K562 (cell line): ENCODE measurements around the gene RMI1. TPM values are rescaled to one million over a fixed set of nuclear protein-coding genes. Genes with fewer than 3 reads are reported as not detected.

Source experiments
- ATAC-seq: fragments of 200-7000 bp; cut with Tn5 transposase; 3 replicates; pipeline ENCODE4 v1.9.1; 2020; ENCODE audit warnings: moderate library complexity
- BruUV-seq: library from RNA; stranded (reverse); fragments of 400-500 nt; replicated peaks from 2 replicates; lab custom pipeline; 2021; lab: Mats Ljungman, UMichigan
- CTCF ChIA-PET: fragments of 300-600 bp; formaldehyde crosslinking; extraction: SDS; loops from one replicate; lab custom pipeline; 2021; ENCODE audit warnings: low intra/inter-chr PET ratio; lab: Yijun Ruan, JAX
- POLR2A ChIA-PET: fragments of 300-600, 350-650 bp; sonication (Branson Sonifier 250); formaldehyde crosslinking; extraction: SDS; loops from one replicate; lab custom pipeline; 2021; ENCODE audit warnings: antibody characterized with exemption, inconsistent platforms; lab: Yijun Ruan, JAX
- DNase-seq, 4 experiments: peaks; one replicate each; pipeline versions ENCODE4 v3.0.0 to v3.0.0-alpha.2; 2011 to 2018; ENCODE audit warnings: low spot score in 3 of 4, mixed read lengths in 3 of 4; ENCODE audit errors: extremely low read depth in 1 of 4
- FAIRE-seq: peaks from 2 replicates; lab custom pipeline; 2011; peaks lifted over from hg19 to GRCh38; lab: Jason Lieb, UNC
- H2AFZ ChIP-seq: 2 replicates; pipeline ENCODE4 v1.6.0; 2011; ENCODE audit warnings: low read depth, low read length, control low read depth, inconsistent platforms
- H3K27ac ChIP-seq: fragments of 200-600 bp; 3 replicates; pipeline ENCODE4 v1.8.0; 2011; ENCODE audit warnings: low read depth, mild to moderate bottlenecking, control low read depth, inconsistent platforms, low read length, moderate library complexity, mixed read lengths; ENCODE audit errors: extremely low read depth
- H3K27me3 ChIP-seq, 2 experiments: fragments of 300-600 bp in 1 of 2; 2 replicates in 1 of 2; 3 replicates in 1 of 2; pipeline versions ENCODE4 v1.6.0 to v1.8.0; 2011; ENCODE audit warnings: inconsistent platforms in 2 of 2, low read length in 2 of 2, mild to moderate bottlenecking in 1 of 2, mixed read lengths in 1 of 2, moderate library complexity in 1 of 2; ENCODE audit not compliant: control insufficient read depth in 2 of 2, insufficient read depth in 2 of 2
- H3K36me3 ChIP-seq: fragments of 300-600 bp; 3 replicates; pipeline ENCODE4 v1.8.0; 2011; ENCODE audit warnings: mild to moderate bottlenecking, low read length, inconsistent platforms; ENCODE audit not compliant: control insufficient read depth, insufficient read depth
- H3K4me1 ChIP-seq, 2 experiments: fragments of 200-600 bp in 1 of 2; replicated peaks in 1 of 2; 2 replicates in 1 of 2; 3 replicates in 1 of 2; pipeline versions ENCODE4 v1.5.1 to v1.8.0; 2011; ENCODE audit warnings: inconsistent platforms in 2 of 2, low read length in 2 of 2, mild to moderate bottlenecking in 1 of 2, mixed read lengths in 1 of 2, moderate library complexity in 1 of 2; ENCODE audit not compliant: control insufficient read depth in 2 of 2, insufficient read depth in 2 of 2
- H3K4me2 ChIP-seq: 2 replicates; pipeline ENCODE4 v1.6.1; 2011; ENCODE audit warnings: low read length, control low read depth, inconsistent platforms, mixed read lengths; ENCODE audit not compliant: insufficient read depth
- H3K4me3 ChIP-seq: fragments of 200-600 bp; sonication (generic), shearing (Covaris generic); 2 replicates; pipeline ENCODE4 v1.5.1; 2016; ENCODE audit warnings: control low read depth, inconsistent platforms
- H3K79me2 ChIP-seq: fragments of 200-600 bp; 3 replicates; pipeline ENCODE4 v1.8.0; 2011; ENCODE audit warnings: low read length, inconsistent platforms; ENCODE audit not compliant: control insufficient read depth, insufficient read depth
- H3K9ac ChIP-seq, 2 experiments: 2 replicates each; pipeline versions ENCODE4 v1.6.0 to v1.6.1; 2011; ENCODE audit warnings: low read depth in 2 of 2, low read length in 2 of 2, control low read depth in 1 of 2, inconsistent platforms in 1 of 2, mild to moderate bottlenecking in 1 of 2, mixed read lengths in 1 of 2; ENCODE audit not compliant: insufficient read depth in 1 of 2
- H3K9me1 ChIP-seq: one replicate; pipeline ENCODE4 v1.6.0; 2011; ENCODE audit warnings: inconsistent platforms, mild to moderate bottlenecking, low read length, moderate library complexity; ENCODE audit not compliant: control insufficient read depth, insufficient read depth
- H3K9me3 ChIP-seq: replicated peaks from 2 replicates; pipeline ENCODE4 v1.5.1; 2011; ENCODE audit warnings: low read depth, low read length, inconsistent platforms; ENCODE audit not compliant: control insufficient read depth, insufficient read depth
- H4K20me1 ChIP-seq: replicated peaks from 2 replicates; pipeline ENCODE4 v1.6.1; 2011; ENCODE audit warnings: low read length, inconsistent platforms, mixed read lengths; ENCODE audit not compliant: control insufficient read depth, insufficient read depth
- ARNT ChIP-seq, 2 experiments: fragments of 450-650 bp; IDR thresholded peaks; 2 replicates each; pipeline ENCODE4 v1.6.1; 2016; ENCODE audit warnings: mild to moderate bottlenecking in 1 of 2
- CHCHD3 ChIP-seq: fragments of 250-450 bp; sonication (Bioruptor Pico); IDR thresholded peaks from 2 replicates; pipeline ENCODE4 v2.1.2; 2022; ENCODE audit warnings: mild to moderate bottlenecking
- ETS2 ChIP-seq: IDR thresholded peaks from 2 replicates; pipeline ENCODE4 v1.6.1; 2016; ENCODE audit warnings: borderline replicate concordance, missing genetic modification characterization, mild to moderate bottlenecking, moderate library complexity, missing compliant biosample characterization; ENCODE audit not compliant: poor library complexity, severe bottlenecking
- EWSR1 ChIP-seq: fragments of 450-650 bp; IDR thresholded peaks from 2 replicates; pipeline ENCODE4 v1.6.1; 2018; ENCODE audit warnings: borderline replicate concordance, mild to moderate bottlenecking, low read depth, moderate library complexity; ENCODE audit not compliant: partially characterized antibody
- KAT7 ChIP-seq: sonication (generic); formaldehyde crosslinking; IDR thresholded peaks from 2 replicates; pipeline ENCODE4 v1.8.0; 2022; ENCODE audit warnings: missing genetic modification reagents, mild to moderate bottlenecking, borderline replicate concordance
- KDM2B ChIP-seq: fragments of 250-450 bp; sonication (Bioruptor Pico); IDR thresholded peaks from 2 replicates; pipeline ENCODE4 v1.8.0; 2021; ENCODE audit warnings: mild to moderate bottlenecking, moderate library complexity
- L3MBTL2 ChIP-seq: fragments of 450-650 bp; IDR thresholded peaks from 2 replicates; pipeline ENCODE4 v1.6.1; 2016; ENCODE audit warnings: mild to moderate bottlenecking, moderate library complexity
- MAZ ChIP-seq, 2 experiments: fragments of 450-650 bp in 1 of 2; sonication (generic) in 1 of 2; formaldehyde crosslinking; IDR thresholded peaks in 1 of 2; conservative IDR thresholded peaks in 1 of 2; 2 replicates each; pipeline versions ENCODE4 v1.4.0 to v1.5.0; 2020; ENCODE audit warnings: mild to moderate bottlenecking in 1 of 2, missing genetic modification reagents in 1 of 2
- NFIC ChIP-seq: fragments of 450-650 bp; IDR thresholded peaks from 2 replicates; pipeline ENCODE4 v1.6.1; 2017; ENCODE audit warnings: mild to moderate bottlenecking, inconsistent platforms
- RBFOX2 ChIP-seq: fragments of 200-400 bp; formaldehyde crosslinking; IDR thresholded peaks from 2 replicates; pipeline ENCODE4 v1.6.1; 2017; ENCODE audit warnings: low read depth, mild to moderate bottlenecking, low read length, moderate library complexity
- RBM14 ChIP-seq: fragments of 200-400 bp; formaldehyde crosslinking; IDR thresholded peaks from 2 replicates; pipeline ENCODE4 v1.6.1; 2018; ENCODE audit warnings: low read depth, mild to moderate bottlenecking, low read length, moderate library complexity, borderline replicate concordance; ENCODE audit not compliant: insufficient read depth
- SMARCA5 ChIP-seq: fragments of 450-650 bp; IDR thresholded peaks from 2 replicates; pipeline ENCODE4 v1.6.1; 2016
- SMARCB1 ChIP-seq: IDR thresholded peaks from 2 replicates; pipeline ENCODE4 v1.6.1; 2011; ENCODE audit warnings: improper control_type of control experiment, low read depth; ENCODE audit not compliant: insufficient read length
- SRF ChIP-seq, 2 experiments: fragments of 250-450, 450-650 bp in 1 of 2; sonication (Bioruptor Pico) in 1 of 2; sonication (generic) in 1 of 2; formaldehyde crosslinking; IDR thresholded peaks; 2 replicates each; pipeline versions ENCODE4 v1.5.0 to v1.5.1; 2020 to 2022; ENCODE audit warnings: mild to moderate bottlenecking in 1 of 2, missing genetic modification reagents in 1 of 2
- TBL1XR1 ChIP-seq, 2 experiments: IDR thresholded peaks; 2 replicates each; pipeline ENCODE4 v1.6.1; 2012; ENCODE audit warnings: improper control_type of control experiment in 2 of 2, low read length in 2 of 2, mild to moderate bottlenecking in 1 of 2
- TEAD1 ChIP-seq, 2 experiments: fragments of 450-650 bp in 1 of 2; sonication (generic) in 1 of 2; formaldehyde crosslinking; IDR thresholded peaks; 2 replicates each; pipeline versions ENCODE4 v1.4.0 to v1.8.0; 2020 to 2022; ENCODE audit warnings: mild to moderate bottlenecking in 2 of 2, missing genetic modification reagents in 1 of 2
- YY1 ChIP-seq, 3 experiments: IDR thresholded peaks; 2 replicates each; pipeline ENCODE4 v1.6.1; 2011; ENCODE audit warnings: low read length in 2 of 3, mild to moderate bottlenecking in 2 of 3, moderate library complexity in 2 of 3, borderline replicate concordance in 1 of 3, control low read depth in 1 of 3, low read depth in 1 of 3; ENCODE audit not compliant: insufficient read depth in 3 of 3, insufficient replicate concordance in 2 of 3, control insufficient read depth in 1 of 3, insufficient read length in 1 of 3; ENCODE audit errors: extremely low read depth in 1 of 3
- ZNF140 ChIP-seq: fragments of 250-450 bp; sonication (Bioruptor Pico); IDR thresholded peaks from 2 replicates; pipeline ENCODE4 v1.8.0; 2021; ENCODE audit warnings: moderate library complexity, mild to moderate bottlenecking, inconsistent platforms
- ZNF764 ChIP-seq: fragments of 250-450 bp; sonication (Bioruptor Pico); IDR thresholded peaks from 2 replicates; pipeline ENCODE4 v1.4.0; 2020; ENCODE audit warnings: low read depth, mild to moderate bottlenecking, moderate library complexity
- WGBS: fragments of 100-300 bp; shearing (Covaris generic); methylation state at CpG from one replicate; pipeline ENCODE4 v1.1.6; 2016; ENCODE audit warnings: low coverage, mixed read lengths; ENCODE audit not compliant: insufficient coverage; ENCODE audit errors: missing lambda C conversion rate; 5-methylcytosine and 5-hydroxymethylcytosine counted together
- in situ Hi-C: fragments of 300-500 bp; cut with MboI; formaldehyde crosslinking; loops from 4 replicates; pipeline ENCODE4 v1.15.0; 2018; ENCODE audit warnings: inconsistent platforms, mixed read lengths
- intact Hi-C: fragments of 100-400 bp; cut with micrococcal nuclease; formaldehyde crosslinking; loops from 2 replicates; pipeline ENCODE4 v1.14.2; 2022
- polyA plus RNA-seq, 8 experiments: library from polyadenylated mRNA; depleted of rRNA in 4 of 8; stranded (reverse) in 5 of 8; unstranded in 3 of 8; fragments of >200 nt; fragmentation: Nextera tagmentation in 2 of 8; fragmentation: Illumina TruSeq in 1 of 8; extraction: Ambion mirVana in 2 of 8; extraction: Trizol in 1 of 8; gene quantifications; 2 replicates each; pipeline versions ENCODE4 v1.2.1 to v1.2.3, GENCODE V29; 2011 to 2014; ENCODE audit warnings: inconsistent platforms in 1 of 8, missing spikeins in 1 of 8
- total RNA-seq, 7 experiments: library from RNA; depleted of rRNA in 6 of 7; stranded (reverse); fragments of >200 nt in 6 of 7; fragmentation: Illumina TruSeq in 2 of 7; extraction: Trizol in 2 of 7; gene quantifications; 2 replicates each; pipeline versions ENCODE4 v1.2.1 to v1.2.3, GENCODE V29; 2011 to 2021; ENCODE audit warnings: low replicate concordance in 1 of 7

The RMI1 gene
- total and polyA plus RNA-seq, 9 of the 15 experiments (the other 6 are each of a cell fraction or from before 2014, with no cell fraction given), result 3.0 to 17.4 (median 10.6) TPM

DNA sequence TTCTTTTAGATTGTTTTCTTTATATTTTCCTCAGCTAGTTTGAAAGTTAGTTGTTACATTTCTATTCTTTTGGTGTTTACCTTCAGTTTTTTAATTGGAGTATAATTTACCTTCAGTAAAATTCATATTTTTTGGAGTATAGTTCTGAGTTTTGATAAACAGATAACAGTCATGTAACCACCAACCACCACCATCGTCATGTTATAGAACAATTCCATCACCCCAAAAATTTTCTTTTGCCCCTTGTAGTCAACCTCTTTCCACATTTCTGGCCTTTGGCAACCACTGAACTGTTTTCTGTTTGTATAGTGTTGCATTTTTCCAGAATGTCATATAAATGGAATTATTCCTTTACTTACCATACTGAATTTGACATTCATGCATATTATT, 6.8 kb downstream of the RMI1 start (continued):
- TF ChIP-seq ARNT (IDR thresholded peaks at IDR 0.05) (0 out of 4 replicates have a peak, but pooled peaks of 1 of the 2 experiments have one; percentile 2), NFIC (0 out of 2 replicates have a peak, but pooled peaks have one; percentile 10), L3MBTL2 (peak; percentile 39; the same call in 1 of the 2 replicates)
- TF ChIP-seq, all 486 proteins: peak for 10

DNA sequence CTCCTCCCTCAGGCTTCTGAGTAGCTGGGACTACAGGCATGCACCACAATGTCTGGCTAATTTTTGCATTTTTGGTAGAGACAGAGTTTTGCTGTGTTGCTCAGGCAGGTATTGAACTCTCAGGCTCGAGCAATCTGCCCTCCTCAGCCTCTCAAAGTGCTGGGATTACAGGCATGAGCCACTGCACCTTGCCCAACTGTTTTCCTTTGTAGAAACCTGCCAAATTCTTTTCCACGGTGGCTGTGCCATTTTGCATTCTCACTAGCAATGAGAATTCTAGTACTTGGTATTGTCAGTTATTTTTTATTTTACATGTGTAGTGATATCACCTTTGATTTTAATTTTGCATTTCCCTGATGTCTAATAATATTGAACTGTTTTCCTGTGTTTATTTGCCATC, 7.8 kb downstream of the RMI1 start:
- TF ChIP-seq EWSR1, result no peak
- no peak for TF ChIP-seq KDM2B (CRISPR knock-in tag)
- no peak for TF ChIP-seq ZNF764 (CRISPR knock-in tag)
- no peak for TF ChIP-seq KAT7
- no peak for TF ChIP-seq MAZ (CRISPR knock-in tag; conservative IDR thresholded peaks at IDR 0.05 in 1 of 2, IDR thresholded peaks at IDR 0.05 in 1 of 2)
- TF ChIP-seq TEAD1 (CRISPR knock-in tag; IDR thresholded peaks at IDR 0.05), result no peak
- TF ChIP-seq RBM14, result no peak
- no peak for TF ChIP-seq CHCHD3 (CRISPR knock-in tag)
- no peak for TF ChIP-seq SMARCA5
- no peak for TF ChIP-seq SMARCB1
- TF ChIP-seq RBFOX2, result no peak
- no peak for TF ChIP-seq TBL1XR1 (IDR thresholded peaks at IDR 0.05; ENCODE audit: low read length in 2 of 2)
- TF ChIP-seq SRF (CRISPR knock-in tag; IDR thresholded peaks at IDR 0.05), result no peak
- TF ChIP-seq ETS2 (tag), result no peak
- TF ChIP-seq ZNF140 (CRISPR knock-in tag), result no peak
- TF ChIP-seq YY1 (IDR thresholded peaks at IDR 0.05; ENCODE audit: borderline replicate concordance in 1 of 3, control insufficient read depth in 1 of 3, extremely low read depth in 1 of 3, insufficient read depth in 3 of 3, insufficient read length in 1 of 3, insufficient replicate concordance in 2 of 3, low read depth in 1 of 3, low read length in 2 of 3), result no peak
- H3K9me1 ChIP-seq, result no peaks in the 10 kb centered on the region
- ChIA-PET CTCF (no interaction called here), POLR2A (no interaction called here)
- H3K4me1 ChIP-seq, result peaks cover 11 to 12% of the 10 kb centered on the region in 2 experiments; a peak in 3 of 5 replicates
- H3K79me2 ChIP-seq, result peaks cover 72% of the 10 kb centered on the region
- 90% methylated on average over 2 of the region's 2 CpGs for WGBS
- in situ Hi-C loops, result no loop called here
- BruUV-seq, result no TSS peak
- DNase-seq (no peak), FAIRE-seq (no peak), ATAC-seq (no peak)
- no peak overlapping the region for H3K27ac ChIP-seq
- H2AFZ ChIP-seq, result no peak overlapping the region
- H3K36me3 ChIP-seq, result peaks cover 21% of the 10 kb centered on the region; the same call in 2 of the 3 replicates
- no peaks in the 10 kb centered on the region for H3K27me3 ChIP-seq
- no peak overlapping the region; a peak in 1 of 4 replicates for H3K9ac ChIP-seq
- H3K9me3 ChIP-seq, result no peaks in the 10 kb centered on the region
- H3K4me2 ChIP-seq, result no peak overlapping the region
- H3K4me3 ChIP-seq, result no peak overlapping the region
- no peaks in the 10 kb centered on the region for H4K20me1 ChIP-seq
- intact Hi-C loops, result loop anchor here (10.0 kb wide), 1 partner anchor 284 kb away; the partner anchor contains the start of gene UBQLN1
